CD14-positive monocyte (primary cell): ENCODE results near the gene ZYG11A. TPM values are rescaled to one million over a fixed set of nuclear protein-coding genes. Genes with fewer than 3 reads are reported as not detected.

ENCODE experiments used
- DNase-seq, 3 donors: peaks; one replicate each; pipeline ENCODE4 v3.0.0-alpha.2; 2011 to 2022
- H2AFZ ChIP-seq: 2 replicates; pipeline ENCODE4 v1.6.0; 2012; ENCODE audit warnings: mild to moderate bottlenecking, low read depth, low read length, inconsistent platforms; ENCODE audit not compliant: insufficient read depth, poor library complexity, severe bottlenecking
- H3K27ac ChIP-seq, 2 donors: 1 replicate in 1 of 2; 2 replicates in 1 of 2; pipeline ENCODE4 v1.5.1; 2012 to 2013; ENCODE audit warnings: low read length in 2 of 2, control low read depth in 1 of 2, inconsistent platforms in 1 of 2, low read depth in 1 of 2, mild to moderate bottlenecking in 1 of 2
- H3K27me3 ChIP-seq, 2 donors: one replicate each; pipeline versions ENCODE4 v1.6.0 to v1.6.1; 2011 to 2013; ENCODE audit warnings: low read length in 2 of 2; ENCODE audit not compliant: control insufficient read depth in 2 of 2, insufficient read depth in 2 of 2
- H3K36me3 ChIP-seq, 2 donors: replicated peaks in 1 of 2; 1 replicate in 1 of 2; 2 replicates in 1 of 2; pipeline versions ENCODE4 v1.5.1 to v1.6.1; 2012 to 2013; ENCODE audit warnings: low read length in 2 of 2, control low read depth in 1 of 2, inconsistent platforms in 1 of 2, mild to moderate bottlenecking in 1 of 2; ENCODE audit not compliant: insufficient read depth in 2 of 2, control insufficient read depth in 1 of 2
- H3K4me1 ChIP-seq, 2 donors: 1 replicate in 1 of 2; 2 replicates in 1 of 2; pipeline versions ENCODE4 v1.5.1 to v1.6.1; 2012 to 2013; ENCODE audit warnings: low read length in 2 of 2, control low read depth in 1 of 2, inconsistent platforms in 1 of 2, mild to moderate bottlenecking in 1 of 2, moderate library complexity in 1 of 2; ENCODE audit not compliant: insufficient read depth in 2 of 2, control insufficient read depth in 1 of 2
- H3K4me2 ChIP-seq: replicated peaks from 2 replicates; pipeline ENCODE3; 2012; ENCODE audit warnings: low read length, moderate library complexity, mild to moderate bottlenecking; ENCODE audit not compliant: poor library complexity, severe bottlenecking; ENCODE audit errors: extremely low read depth
- H3K4me3 ChIP-seq, 3 experiments: fragments of 200-600 bp in 1 of 3; sonication (generic) in 1 of 3; replicated peaks in 1 of 3; 1 replicate in 2 of 3; 2 replicates in 1 of 3; pipeline ENCODE4 v1.5.1; 2011 to 2013; ENCODE audit warnings: low read length in 3 of 3, mild to moderate bottlenecking in 3 of 3, control low read depth in 2 of 3, low read depth in 2 of 3, inconsistent platforms in 1 of 3, moderate library complexity in 1 of 3
- H3K79me2 ChIP-seq: 2 replicates; pipeline ENCODE4 v1.6.0; 2012; ENCODE audit warnings: mild to moderate bottlenecking, control low read depth, inconsistent platforms, low read length, moderate library complexity; ENCODE audit not compliant: insufficient read depth
- H3K9ac ChIP-seq: 2 replicates; pipeline ENCODE4 v1.6.0; 2017; ENCODE audit warnings: low read length, mild to moderate bottlenecking; ENCODE audit not compliant: insufficient read depth, poor library complexity, severe bottlenecking
- H3K9me3 ChIP-seq, 2 donors: replicated peaks in 1 of 2; 1 replicate in 1 of 2; 2 replicates in 1 of 2; pipeline versions ENCODE4 v1.5.1 to v1.6.1; 2012 to 2013; ENCODE audit warnings: low read length in 2 of 2, control low read depth in 1 of 2; ENCODE audit not compliant: control insufficient read depth in 1 of 2, insufficient read depth in 1 of 2
- H4K20me1 ChIP-seq: 2 replicates; pipeline ENCODE4 v1.6.0; 2012; ENCODE audit warnings: mild to moderate bottlenecking, low read length, control low read depth, moderate library complexity; ENCODE audit not compliant: insufficient read depth
- H3K27ac Mint-ChIP-seq, 7 donors: one replicate each; pipeline ENCODE4 v1.8.0; 2020; ENCODE audit warnings: mild to moderate bottlenecking in 7 of 7, mixed read lengths in 7 of 7, moderate library complexity in 6 of 7, inconsistent platforms in 2 of 7
- H3K27me3 Mint-ChIP-seq, 3 donors: one replicate each; pipeline ENCODE4 v1.8.0; 2021 to 2022; ENCODE audit warnings: low read depth in 3 of 3, mild to moderate bottlenecking in 3 of 3, mixed read lengths in 3 of 3, moderate library complexity in 3 of 3, inconsistent platforms in 1 of 3
- H3K36me3 Mint-ChIP-seq, 2 donors: one replicate each; pipeline ENCODE4 v1.8.0; 2020; ENCODE audit warnings: mixed read lengths in 2 of 2, inconsistent platforms in 1 of 2, mild to moderate bottlenecking in 1 of 2
- H3K4me1 Mint-ChIP-seq: one replicate; pipeline ENCODE4 v1.8.0; 2020; ENCODE audit warnings: mild to moderate bottlenecking, mixed read lengths
- H3K4me3 Mint-ChIP-seq, 2 donors: one replicate each; pipeline ENCODE4 v1.8.0; 2020; ENCODE audit warnings: mild to moderate bottlenecking in 2 of 2, mixed read lengths in 2 of 2, moderate library complexity in 1 of 2
- H3K9me3 Mint-ChIP-seq, 7 donors: one replicate each; pipeline ENCODE4 v1.8.0; 2020 to 2022; ENCODE audit warnings: mixed read lengths in 7 of 7, mild to moderate bottlenecking in 6 of 7, moderate library complexity in 6 of 7, inconsistent platforms in 2 of 7
- CTCF ChIP-seq: fragments of 200-600 bp; IDR thresholded peaks from one replicate; pipeline ENCODE4 v1.8.0; 2022; ENCODE audit warnings: antibody characterized with exemption, mild to moderate bottlenecking
- WGBS: methylation state at CpG from one replicate; pipeline ENCODE4 v1.1.5; 2013; ENCODE audit warnings: missing lambda C conversion rate; ENCODE audit not compliant: insufficient coverage; 5-methylcytosine and 5-hydroxymethylcytosine counted together
- intact Hi-C, 2 donors: fragments of 100-400 bp; cut with micrococcal nuclease; formaldehyde crosslinking; loops; one replicate each; pipeline versions ENCODE4 v1.15.0 to v1.15.1; 2023
- polyA plus RNA-seq, 3 donors: library from polyadenylated mRNA; depleted of rRNA in 1 of 3; unstranded in 2 of 3; stranded (reverse) in 1 of 3; fragments of 300-500 nt in 2 of 3; fragments of >200 nt in 1 of 3; fragmentation: Illumina TruSeq in 2 of 3; gene quantifications; 1 replicate in 2 of 3; 2 replicates in 1 of 3; pipeline ENCODE4 v1.2.3, GENCODE V29; 2012 to 2021

ZYG11A gene
- polyA plus RNA-seq, 3 donors, result not detected

GRCh38 chr1:52913014-52913413 is 70.5 kb downstream of the ZYG11A start:
- no peak for DNase-seq
- WGBS, result 100% methylated on average over 2 of the region's 3 CpGs
- H3K4me1 Mint-ChIP-seq, result no peaks in the 10 kb centered on the region
- H3K79me2 ChIP-seq, result no peaks in the 10 kb centered on the region
- H3K36me3 Mint-ChIP-seq, result peaks cover 0 to 2% of the 10 kb centered on the region in 2 donors
- no peak overlapping the region for H3K4me3 Mint-ChIP-seq
- no peak overlapping the region for H3K4me3 ChIP-seq
- TF ChIP-seq CTCF, result no peak
- H2AFZ ChIP-seq, result no peak overlapping the region
- H3K27me3 ChIP-seq, result no peaks in the 10 kb centered on the region
- H3K9ac ChIP-seq, result no peak overlapping the region
- intact Hi-C loops, result no loop called here
- H3K4me1 ChIP-seq, result no peaks in the 10 kb centered on the region
- no peak overlapping the region for H3K4me2 ChIP-seq
- H3K27ac Mint-ChIP-seq, result no peak overlapping the region
- H4K20me1 ChIP-seq, result no peaks in the 10 kb centered on the region
- H3K27me3 Mint-ChIP-seq, result no peaks in the 10 kb centered on the region
- H3K27ac ChIP-seq, result no peak overlapping the region
- H3K9me3 Mint-ChIP-seq, result no peaks in the 10 kb centered on the region
- H3K36me3 ChIP-seq, result no peaks in the 10 kb centered on the region
- H3K9me3 ChIP-seq, result no peaks in the 10 kb centered on the region

GRCh38 chr1:52913537-52913936 is 71.0 kb downstream of the ZYG11A start:
- H3K4me3 Mint-ChIP-seq, result no peak overlapping the region
- H4K20me1 ChIP-seq, result no peaks in the 10 kb centered on the region
- intact Hi-C loops, result no loop called here
- H3K4me1 Mint-ChIP-seq, result no peaks in the 10 kb centered on the region
- no peaks in the 10 kb centered on the region for H3K9me3 ChIP-seq
- no peak overlapping the region for H3K4me3 ChIP-seq
- H3K27ac ChIP-seq, result no peak overlapping the region
- DNase-seq, result no peak
- no peaks in the 10 kb centered on the region for H3K79me2 ChIP-seq
- no peaks in the 10 kb centered on the region for H3K27me3 Mint-ChIP-seq
- no peak overlapping the region for H3K27ac Mint-ChIP-seq
- H3K36me3 Mint-ChIP-seq, result peaks cover 0 to 2% of the 10 kb centered on the region in 2 donors
- H3K36me3 ChIP-seq, result no peaks in the 10 kb centered on the region
- no peak overlapping the region for H3K4me2 ChIP-seq
- H3K4me1 ChIP-seq, result no peaks in the 10 kb centered on the region
- no peak overlapping the region for H2AFZ ChIP-seq
- H3K9ac ChIP-seq, result no peak overlapping the region
- 75% methylated on average over 5 of the region's 8 CpGs for whole genome bisulfite sequencing
- TF ChIP-seq CTCF, result no peak
- H3K9me3 Mint-ChIP-seq, result no peaks in the 10 kb centered on the region
- H3K27me3 ChIP-seq, result no peaks in the 10 kb centered on the region
